ENCODE measurements around the gene RNMT.
"Not testable (repeated sequence)": the region's sequence is repeated elsewhere in the genome, so short reads cannot be mapped to it uniquely, and the experiment has no call there.

RNMT gene

GRCh38 chr18:13745696-13746095 lies 19.2 kb downstream of the RNMT start:
- DNase-seq, result peak; percentile 29

DNA sequence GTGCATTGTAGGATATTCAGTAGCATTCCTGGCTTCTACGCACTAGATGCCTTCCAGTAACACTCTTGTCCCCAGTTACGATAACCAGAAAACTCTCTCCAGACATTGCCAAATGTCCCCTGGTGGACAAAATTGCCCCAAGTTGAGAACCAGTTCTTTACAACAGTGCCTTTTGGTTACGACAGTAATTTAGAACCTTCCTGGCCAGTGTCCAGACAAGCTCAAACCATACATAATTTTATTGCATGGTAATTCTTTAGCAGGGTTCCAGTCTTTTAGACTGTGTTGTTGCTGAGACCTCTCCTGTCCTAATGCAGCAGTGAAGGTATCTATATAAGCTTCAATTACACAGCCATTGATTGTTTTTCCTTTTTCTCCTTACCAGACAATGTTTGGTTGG lies 20.2 kb downstream of the RNMT start:
- no peak for DNase-seq

- not testable (repeated sequence) for DNase-seq
Observed at GRCh38 chr18:13751599-13751998, 25.1 kb downstream of the RNMT start.

DNA sequence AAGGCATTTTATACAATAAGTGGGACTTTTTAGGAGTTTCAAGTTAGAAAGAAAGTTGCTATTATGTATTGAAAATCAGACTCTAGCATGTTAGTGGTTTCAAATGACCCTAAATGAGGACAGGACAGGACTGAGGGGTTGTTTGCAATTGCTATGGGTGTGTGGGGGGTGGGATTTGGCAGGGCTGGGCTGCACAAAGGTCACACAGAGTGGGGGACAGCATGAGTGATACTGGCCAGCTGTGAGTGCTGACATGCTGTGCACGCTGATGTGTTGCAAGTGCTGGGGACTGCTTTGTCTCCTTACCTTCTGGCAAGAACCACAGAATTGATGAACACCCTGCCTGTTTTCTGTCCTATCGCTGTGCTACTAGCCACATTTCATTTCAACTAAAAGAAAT lies 29.8 kb downstream of the RNMT start:
- DNase-seq, result no peak

DNA sequence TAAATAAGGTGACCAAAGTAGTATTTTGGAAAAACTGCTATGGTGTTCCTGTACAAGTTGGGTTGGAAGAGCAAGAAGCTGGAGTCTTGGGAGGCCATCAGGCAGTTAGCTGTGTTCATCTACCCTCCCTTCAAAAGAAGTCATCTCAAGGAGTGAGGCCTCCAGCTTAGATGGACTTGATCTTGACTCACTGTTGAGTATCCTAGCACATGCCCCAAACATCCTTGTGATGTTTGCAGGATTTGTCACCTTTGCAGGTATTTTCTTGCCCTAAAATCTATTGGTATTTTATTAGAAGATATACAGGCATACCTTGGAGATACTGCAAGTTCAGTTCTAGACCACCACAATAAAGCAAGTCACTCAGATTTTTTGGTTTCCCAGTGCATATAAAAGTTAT lies 30.2 kb downstream of the RNMT start:
- DNase-seq, result no peak

- no peak for DNase-seq
Observed at GRCh38 chr18:13758622-13759021, 32.1 kb downstream of the RNMT start.

DNA sequence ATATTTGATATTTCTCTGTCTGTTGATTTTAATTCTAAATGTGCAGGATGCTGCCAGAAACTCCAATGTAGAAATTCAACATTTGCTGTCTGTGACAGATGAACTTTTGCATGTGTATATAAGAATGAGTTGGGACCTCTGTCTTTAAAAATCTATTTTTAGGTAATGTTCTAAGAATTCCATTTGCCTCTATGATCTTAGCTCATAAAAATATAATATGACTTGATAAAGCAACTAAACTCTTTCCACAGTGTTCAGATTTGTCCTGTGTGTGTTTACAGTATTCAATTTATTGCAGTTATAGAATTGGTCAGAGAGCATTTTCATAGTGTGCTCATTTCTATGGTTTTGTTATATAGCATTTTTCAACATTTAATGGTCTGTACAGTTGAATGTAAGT lies 33.6 kb downstream of the RNMT start:
- DNase-seq, result no peak

DNA sequence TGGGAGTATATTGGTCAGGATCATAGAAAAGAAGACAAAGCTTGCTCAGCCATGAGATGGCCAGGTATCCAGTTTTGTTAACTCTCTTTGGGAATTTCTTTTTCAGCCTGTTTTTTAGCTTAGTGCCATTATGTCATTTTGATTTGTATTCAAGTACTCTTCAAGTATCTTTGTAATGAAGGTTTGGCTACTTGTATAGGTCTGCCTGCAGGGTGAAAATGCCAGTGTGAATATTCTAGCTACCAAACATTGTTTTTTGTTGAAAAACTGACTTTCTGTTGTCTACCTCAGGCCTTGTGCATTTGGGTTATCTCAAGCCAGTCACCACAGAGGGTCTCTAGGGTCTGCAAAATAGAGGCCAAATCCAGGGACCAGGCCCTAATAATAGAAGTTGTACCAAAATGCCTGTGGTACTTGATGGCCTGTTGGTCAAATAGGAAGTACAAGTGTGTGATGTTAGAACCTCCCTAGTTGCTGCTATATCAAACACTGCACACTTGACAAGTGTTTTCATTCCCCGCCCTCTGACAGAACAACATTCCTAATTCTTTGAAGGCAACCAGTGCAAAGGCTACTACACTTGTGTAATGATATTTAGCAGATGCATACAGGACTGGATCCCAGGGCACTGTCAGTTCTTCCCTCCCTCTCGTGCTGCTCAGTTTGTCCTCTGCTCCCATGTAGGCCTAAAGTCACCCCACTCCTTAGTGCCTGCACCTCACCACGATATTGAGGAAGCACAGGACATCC lies 36.4 kb downstream of the RNMT start:
- DNase-seq, result no peak

- no peak for DNase-seq
Observed at GRCh38 chr18:13775058-13775457, 48.6 kb downstream of the RNMT start.

DNA sequence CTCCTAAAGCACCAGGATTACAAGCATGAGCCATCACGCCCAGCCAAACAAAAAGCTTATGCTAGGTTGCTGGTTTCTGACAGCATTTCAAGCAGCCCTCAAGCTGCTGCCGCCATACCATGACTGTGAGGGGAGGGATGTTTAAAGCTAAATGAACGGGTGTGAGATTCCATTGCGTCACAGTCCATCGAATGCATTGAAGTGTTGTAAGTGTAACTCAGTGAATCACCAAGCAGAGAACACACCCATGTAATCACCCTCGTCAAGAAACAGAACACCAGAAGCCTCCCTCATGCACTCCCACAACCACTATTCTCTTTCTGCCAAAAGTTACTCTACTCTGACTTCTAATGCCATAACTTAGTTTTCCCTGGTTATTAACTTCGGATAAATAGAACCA lies 64.7 kb downstream of the RNMT start:
- no peak for DNase-seq

DNA sequence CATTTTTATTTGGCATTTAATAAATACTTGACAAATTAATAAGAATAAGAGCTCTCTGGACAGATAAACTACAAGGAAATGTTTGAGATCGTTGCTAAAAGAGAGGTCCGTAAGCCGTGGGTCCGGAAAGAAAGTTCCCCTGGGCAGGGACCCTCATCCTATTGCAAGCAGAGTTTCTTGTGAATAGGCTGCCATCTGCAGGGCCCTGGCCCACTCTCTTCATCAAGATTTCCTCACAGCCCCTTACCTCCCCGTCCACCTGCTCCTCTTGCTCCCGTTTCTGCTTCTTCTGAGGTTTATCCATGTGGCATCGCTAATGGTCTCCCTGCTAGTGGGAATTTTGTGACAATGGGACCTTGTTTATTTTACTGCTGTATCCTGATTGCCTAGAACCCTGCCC lies 67.3 kb downstream of the RNMT start:
- no peak for DNase-seq

- no peak for DNase-seq
Observed at GRCh38 chr18:13796515-13796914, 70.0 kb downstream of the RNMT start.

DNA sequence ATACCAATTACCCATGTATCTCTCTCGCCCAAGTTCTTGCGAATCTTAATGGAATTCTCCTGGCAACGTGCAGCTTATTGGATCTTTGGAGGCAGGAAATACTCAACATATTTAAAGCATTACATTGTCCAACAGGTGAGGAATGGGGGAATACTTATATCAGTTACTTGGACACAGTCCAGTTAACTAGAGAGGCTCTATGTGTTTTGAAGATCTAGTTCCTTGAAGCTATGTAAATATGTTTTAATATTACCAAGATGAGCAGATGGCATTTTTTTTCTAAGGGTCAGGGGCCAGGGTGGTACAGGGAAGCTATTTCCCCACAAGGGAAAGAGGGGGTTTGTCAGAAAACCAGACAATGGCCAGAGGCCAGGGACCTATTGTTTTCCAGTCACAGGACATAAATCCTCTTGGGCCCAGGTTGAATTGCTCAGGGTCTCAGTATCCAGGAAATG lies 70.7 kb downstream of the RNMT start:
- DNase-seq, result no peak

DNA sequence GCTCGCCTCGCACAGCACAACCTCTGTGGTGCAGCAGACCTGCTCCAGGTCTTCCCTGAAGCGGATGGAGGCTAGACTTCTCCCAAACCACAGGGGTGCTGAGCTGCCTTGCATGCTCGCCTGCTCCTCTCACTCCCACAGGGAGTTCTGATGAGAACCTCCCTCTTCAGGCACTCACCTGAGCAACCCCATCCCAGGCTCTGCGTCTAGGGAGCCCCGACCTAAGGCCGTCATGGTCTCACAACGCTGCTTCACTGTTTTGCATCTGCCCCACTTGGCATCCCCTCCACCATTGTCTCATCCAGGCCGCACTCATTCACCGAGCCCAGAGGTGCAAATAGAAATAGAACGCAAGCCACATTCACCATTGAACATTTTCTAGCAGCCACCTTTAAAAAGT lies 72.9 kb downstream of the RNMT start:
- no peak for DNase-seq

GRCh38 chr18:13800505-13801259 lies 74.2 kb downstream of the RNMT start:
- DNase-seq, result peak; percentile 84

DNA sequence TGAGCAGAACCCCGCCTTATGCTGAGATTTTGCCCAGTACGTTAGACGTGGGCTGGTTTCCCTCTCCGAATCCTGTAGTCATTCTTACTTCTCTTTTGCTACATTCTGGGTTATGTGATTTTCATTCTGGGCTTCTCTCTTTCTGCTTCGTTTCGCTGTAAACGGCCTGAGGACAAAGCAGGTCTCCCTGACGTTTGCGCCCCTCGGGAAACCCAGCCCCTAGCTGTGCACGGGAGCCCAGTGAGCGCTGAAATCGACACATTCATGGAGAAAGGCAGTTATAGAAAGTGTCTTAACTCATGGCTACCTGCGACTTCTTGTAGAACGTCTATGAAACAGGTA lies 74.8 kb downstream of the RNMT start:
- no peak for DNase-seq

GRCh38 chr18:13804305-13804704 lies 77.8 kb downstream of the RNMT start:
- no peak for DNase-seq

- DNase-seq, result no peak
Observed at GRCh38 chr18:13808294-13809042, 82.0 kb downstream of the RNMT start.

DNA sequence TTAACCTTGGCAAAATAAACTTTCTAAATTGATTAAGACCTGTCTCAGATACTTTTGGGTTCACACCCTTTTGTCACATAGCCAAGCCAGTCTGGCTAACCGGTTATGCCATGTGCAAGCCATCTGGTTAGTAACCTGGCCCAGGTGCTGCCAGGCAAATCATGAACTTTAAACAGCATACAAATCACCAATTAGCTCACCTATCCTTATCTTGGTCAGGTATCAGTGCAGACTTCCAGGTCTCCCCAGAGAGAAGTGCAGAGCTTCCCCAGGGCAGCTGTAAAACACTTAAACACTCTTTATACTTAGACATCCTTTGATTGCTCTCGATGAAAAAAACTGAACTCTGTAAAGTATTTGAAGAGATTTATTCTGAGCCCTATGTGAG lies 82.6 kb downstream of the RNMT start:
- DNase-seq, result no peak

- DNase-seq, result no peak
Observed at GRCh38 chr18:13809531-13810255, 83.2 kb downstream of the RNMT start.

- DNase-seq, result no peak
Observed at GRCh38 chr18:13810950-13811485, 84.5 kb downstream of the RNMT start.

DNA sequence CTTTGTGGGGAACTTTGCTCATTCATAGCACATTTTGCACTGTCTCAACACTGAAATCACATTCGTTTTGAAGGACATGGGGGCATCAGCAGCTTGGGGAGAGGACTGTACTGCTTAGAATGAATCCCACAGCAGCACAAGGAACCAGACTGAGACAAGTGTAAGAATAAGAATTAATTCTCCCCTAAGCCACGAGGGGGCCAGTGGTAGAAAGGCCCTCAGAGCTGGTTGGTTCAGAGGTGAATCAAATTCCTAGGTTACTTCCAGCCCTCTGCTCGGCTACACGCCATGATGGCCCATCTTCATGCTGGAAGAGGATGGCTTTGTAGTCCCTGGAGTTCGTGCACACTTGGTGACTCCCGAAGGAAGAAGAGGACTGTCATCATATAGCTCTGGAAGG lies 85.5 kb downstream of the RNMT start:
- no peak for DNase-seq
